ENCODE measurements around the gene SMTNL2. TPM values are rescaled to one million over a fixed set of nuclear protein-coding genes. Genes with fewer than 3 reads are reported as not detected.
"Not testable (repeated sequence)": the region's sequence is repeated elsewhere in the genome, so short reads cannot be mapped to it uniquely, and the experiment has no call there.

SMTNL2 gene
- total and polyA plus RNA-seq, 10 donors, result 0.22 to 1.5 (median 0.80) TPM

GRCh38 chr17:4594406-4594805 is 10.1 kb downstream of the SMTNL2 start:
- intact Hi-C loops (cut with DNase I; ENCODE audit: low total_unique reads), result no loop called here
- Histone ChIP-seq H3K27ac (no peak overlapping the region), H3K9me3 (no peaks in the 10 kb centered on the region), H3K4me1 (peaks cover 0 to 9% (median 4%) of the 10 kb centered on the region in 6 donors), H3K4me3 (no peak overlapping the region), H3K27me3 (replicated peaks in 1 of 7) (peaks cover 0 to 53% (median 0%) of the 10 kb centered on the region in 7 donors), H3K36me3 (no peaks in the 10 kb centered on the region)
- DNase-seq, result no peak
- no peak for TF ChIP-seq POLR2AphosphoS5 (IDR thresholded peaks at IDR 0.05)
- TF ChIP-seq CTCF (IDR thresholded peaks at IDR 0.05 in 8 of 11, conservative IDR thresholded peaks at IDR 0.05 in 3 of 11), result no peak
- no peak for TF ChIP-seq POLR2A (IDR thresholded peaks at IDR 0.05)
- 90 to 93% (median 91%) methylated on average over 7 of the region's 7 CpGs for WGBS, 5 donors

- intact Hi-C loops (cut with DNase I; ENCODE audit: low total_unique reads), result no loop called here
- DNase-seq, result no peak
- TF ChIP-seq POLR2AphosphoS5 (IDR thresholded peaks at IDR 0.05) (peak in 1 of 3 donors; percentile 38), POLR2A (IDR thresholded peaks at IDR 0.05) (no peak), CTCF (IDR thresholded peaks at IDR 0.05 in 8 of 11, conservative IDR thresholded peaks at IDR 0.05 in 3 of 11) (peak in 7 of 11 experiments; percentile 41 to 58 (median 47))
- H3K9me3 ChIP-seq, result no peaks in the 10 kb centered on the region
- peaks cover 0 to 15% (median 6%) of the 10 kb centered on the region in 6 donors for H3K4me1 ChIP-seq
- H3K27me3 ChIP-seq (replicated peaks in 1 of 7), result peaks cover 0 to 60% (median 3%) of the 10 kb centered on the region in 7 donors
- no peak overlapping the region for H3K27ac ChIP-seq
- H3K36me3 ChIP-seq, result no peaks in the 10 kb centered on the region
- H3K4me3 ChIP-seq, result peak overlapping the region in 1 of 8 donors; percentile 13
- WGBS, 5 donors, result 20 to 32% (median 27%) methylated on average over 15 to 29 of the region's 29 CpGs
Measured at GRCh38 chr17:4594931-4595684, 10.8 kb downstream of the SMTNL2 start.

- 88 to 94% (median 89%) methylated on average over 5 to 23 of the region's 23 CpGs for WGBS, 5 donors
- Histone ChIP-seq H3K4me1 (peaks cover 0 to 15% (median 6%) of the 10 kb centered on the region in 6 donors), H3K27me3 (replicated peaks in 1 of 7) (peaks cover 0 to 65% (median 3%) of the 10 kb centered on the region in 7 donors)
- H3K9me3 ChIP-seq; H3K4me3 ChIP-seq; H3K36me3 ChIP-seq; intact Hi-C loops (cut with DNase I; ENCODE audit: low total_unique reads); DNase-seq; H3K27ac ChIP-seq: not testable (repeated sequence)
Measured at GRCh38 chr17:4595685-4596342, 11.5 kb downstream of the SMTNL2 start.

GRCh38 chr17:4596636-4597380 is 12.5 kb downstream of the SMTNL2 start:
- no peaks in the 10 kb centered on the region for H3K36me3 ChIP-seq
- H3K27ac ChIP-seq, result no peak overlapping the region
- peaks cover 0 to 55% (median 3%) of the 10 kb centered on the region in 7 donors for H3K27me3 ChIP-seq (replicated peaks in 1 of 7)
- no peak overlapping the region for H3K4me3 ChIP-seq
- H3K9me3 ChIP-seq, result no peaks in the 10 kb centered on the region
- no peak for TF ChIP-seq POLR2A (IDR thresholded peaks at IDR 0.05)
- no peak for TF ChIP-seq POLR2AphosphoS5 (IDR thresholded peaks at IDR 0.05)
- no peak for TF ChIP-seq CTCF (IDR thresholded peaks at IDR 0.05 in 8 of 11, conservative IDR thresholded peaks at IDR 0.05 in 3 of 11)
- WGBS, 5 donors, result 94 to 96% (median 96%) methylated on average over 20 to 36 of the region's 36 CpGs
- peaks cover 0 to 15% (median 6%) of the 10 kb centered on the region in 6 donors for H3K4me1 ChIP-seq
- intact Hi-C loops (cut with DNase I; ENCODE audit: low total_unique reads), result no loop called here
- no peak for DNase-seq

Measured in spleen (tissue), 11 donors.